ENCODE data around the gene WWC2.
A peak's percentile ranks its signal among the peaks of the same experiment; 100 is the strongest.

WWC2 gene

GRCh38 chr4:183201331-183201730 lies 102.3 kb downstream of the WWC2 start:
- in situ Hi-C loops (cut with HindIII; ENCODE audit: low sequenced_read_pairs): no loop called here
- peak; percentile 51 for DNase-seq (ENCODE audit: low read depth, low spot score)
- no peak overlapping the region for H3K4me3 ChIP-seq (ENCODE audit: low read depth, low read length)
- no peak for TF ChIP-seq CTCF (IDR thresholded peaks at IDR 0.05; ENCODE audit: low read depth, low read length)

GRCh38 chr4:183202523-183202922 lies 103.5 kb downstream of the WWC2 start:
- DNase-seq (ENCODE audit: low read depth, low spot score): no peak
- in situ Hi-C loops (cut with HindIII; ENCODE audit: low sequenced_read_pairs): no loop called here
- H3K4me3 ChIP-seq (ENCODE audit: low read depth, low read length): no peak overlapping the region
- no peak for TF ChIP-seq CTCF (IDR thresholded peaks at IDR 0.05; ENCODE audit: low read depth, low read length)

- no peak for DNase-seq (ENCODE audit: low read depth, low spot score)
- no peak overlapping the region for H3K4me3 ChIP-seq (ENCODE audit: low read depth, low read length)
- in situ Hi-C loops (cut with HindIII; ENCODE audit: low sequenced_read_pairs): no loop called here
- no peak for TF ChIP-seq CTCF (IDR thresholded peaks at IDR 0.05; ENCODE audit: low read depth, low read length)
Measured at GRCh38 chr4:183204793-183205192, 105.7 kb downstream of the WWC2 start.

- TF ChIP-seq CTCF (IDR thresholded peaks at IDR 0.05; ENCODE audit: low read depth, low read length): no peak
- H3K4me3 ChIP-seq (ENCODE audit: low read depth, low read length): no peak overlapping the region
- DNase-seq (ENCODE audit: low read depth, low spot score): no peak
- in situ Hi-C loops (cut with HindIII; ENCODE audit: low sequenced_read_pairs): no loop called here
Measured at GRCh38 chr4:183205193-183205592, 106.1 kb downstream of the WWC2 start.

- in situ Hi-C loops (cut with HindIII; ENCODE audit: low sequenced_read_pairs): no loop called here
- no peak overlapping the region for H3K4me3 ChIP-seq (ENCODE audit: low read depth, low read length)
- TF ChIP-seq CTCF (IDR thresholded peaks at IDR 0.05; ENCODE audit: low read depth, low read length): no peak
- no peak for DNase-seq (ENCODE audit: low read depth, low spot score)
Measured at GRCh38 chr4:183205709-183206108, 106.7 kb downstream of the WWC2 start.

- in situ Hi-C loops (cut with HindIII; ENCODE audit: low sequenced_read_pairs): no loop called here
- DNase-seq (ENCODE audit: low read depth, low spot score): no peak
- no peak overlapping the region for H3K4me3 ChIP-seq (ENCODE audit: low read depth, low read length)
- TF ChIP-seq CTCF (IDR thresholded peaks at IDR 0.05; ENCODE audit: low read depth, low read length): no peak
Measured at GRCh38 chr4:183211533-183211932, 112.5 kb downstream of the WWC2 start.

- no peak for DNase-seq (ENCODE audit: low read depth, low spot score)
- in situ Hi-C loops (cut with HindIII; ENCODE audit: low sequenced_read_pairs): no loop called here
- TF ChIP-seq CTCF (IDR thresholded peaks at IDR 0.05; ENCODE audit: low read depth, low read length): no peak
- H3K4me3 ChIP-seq (ENCODE audit: low read depth, low read length): no peak overlapping the region
Measured at GRCh38 chr4:183213996-183214395, 114.9 kb downstream of the WWC2 start.
